Ovary (tissue), 3 donors: ENCODE results near the gene COL23A1.

Experiments used
- CTCF ChIP-seq, 3 donors: fragments of 450-650 bp in 2 of 3; fragments of 200-600 bp in 1 of 3; IDR thresholded peaks; one replicate each; pipeline versions ENCODE4 v1.5.1 to v1.8.0; 2016 to 2022; ENCODE audit warnings: antibody characterized with exemption in 3 of 3, mild to moderate bottlenecking in 1 of 3
- EP300 ChIP-seq: sonication (generic); formaldehyde crosslinking; IDR thresholded peaks from one replicate; pipeline ENCODE4 v1.6.1; 2017; ENCODE audit warnings: antibody characterized with exemption
- POLR2A ChIP-seq: fragments of 450-650 bp; IDR thresholded peaks from one replicate; pipeline ENCODE4 v1.6.1; 2017; ENCODE audit warnings: antibody characterized with exemption, mild to moderate bottlenecking, moderate library complexity
- donor health status: DM: no; HTN: no; CAD: no.

GRCh38 chr5:178595750-178596149 lies 5.6 kb upstream of the COL23A1 start:
- TF ChIP-seq CTCF (IDR thresholded peaks at IDR 0.05) (no peak), POLR2A (no peak), EP300 (no peak)
